Osteoblast (primary cell): ENCODE measurements around the gene ZNF777. TPM values are rescaled to one million over a fixed set of nuclear protein-coding genes. Genes with fewer than 3 reads are reported as not detected.

Experiments used
- DNase-seq: peaks from one replicate; pipeline ENCODE4 v3.0.0; 2011; ENCODE audit warnings: low spot score, mixed read lengths; ENCODE audit not compliant: insufficient read length; ENCODE audit errors: missing footprints
- H2AFZ ChIP-seq: 2 replicates; pipeline ENCODE4 v1.6.0; 2011; ENCODE audit warnings: mild to moderate bottlenecking, low read length
- H3K27ac ChIP-seq: 2 replicates; pipeline ENCODE4 v1.5.1; 2011; ENCODE audit warnings: mild to moderate bottlenecking, low read depth, low read length, moderate library complexity
- H3K27me3 ChIP-seq: 2 replicates; pipeline ENCODE4 v1.6.0; 2012; ENCODE audit warnings: mild to moderate bottlenecking, control low read depth, inconsistent platforms, low read length, moderate library complexity; ENCODE audit not compliant: insufficient read depth
- H3K36me3 ChIP-seq: 2 replicates; pipeline ENCODE4 v1.5.1; 2011; ENCODE audit warnings: mild to moderate bottlenecking, low read length, control low read depth, moderate library complexity; ENCODE audit not compliant: insufficient read depth
- H3K4me1 ChIP-seq: 2 replicates; pipeline ENCODE4 v1.5.1; 2011; ENCODE audit warnings: mild to moderate bottlenecking, low read length, control low read depth, moderate library complexity; ENCODE audit not compliant: insufficient read depth
- H3K4me2 ChIP-seq: 2 replicates; pipeline ENCODE4 v1.6.0; 2011; ENCODE audit warnings: mild to moderate bottlenecking, low read length; ENCODE audit not compliant: insufficient read depth
- H3K4me3 ChIP-seq: fragments of 200-600 bp; sonication (generic); 3 replicates; pipeline ENCODE4 v1.5.1; 2012; ENCODE audit warnings: mild to moderate bottlenecking, low read length, inconsistent platforms; ENCODE audit not compliant: insufficient read depth
- H3K79me2 ChIP-seq: 2 replicates; pipeline ENCODE4 v1.6.0; 2012; ENCODE audit warnings: mild to moderate bottlenecking, low read length, control low read depth, inconsistent platforms; ENCODE audit not compliant: insufficient read depth
- H3K9me3 ChIP-seq: 2 replicates; pipeline ENCODE4 v1.5.1; 2011; ENCODE audit warnings: low read depth, low read length, control low read depth
- H4K20me1 ChIP-seq: 2 replicates; pipeline ENCODE4 v1.6.0; 2012; ENCODE audit warnings: mild to moderate bottlenecking, low read length, control low read depth; ENCODE audit not compliant: insufficient read depth
- CTCF ChIP-seq: IDR thresholded peaks from 2 replicates; pipeline ENCODE4 v1.5.1; 2011; ENCODE audit warnings: mild to moderate bottlenecking, low read depth, low read length, moderate library complexity; ENCODE audit errors: extremely low read depth
- total RNA-seq: library from RNA; depleted of rRNA; stranded (reverse); fragments of >200 nt; gene quantifications from 2 replicates; pipeline ENCODE4 v1.2.3, GENCODE V29; 2012

Gene ZNF777
- total RNA-seq, 1 donor: 7.6 TPM

GRCh38 chr7:149422162-149422913 lies 38.5 kb downstream of the ZNF777 start:
- H4K20me1 ChIP-seq: no peaks in the 10 kb centered on the region
- H3K27me3 ChIP-seq: no peaks in the 10 kb centered on the region
- peak; percentile 99 for DNase-seq
- peak overlapping the region; percentile 70 for H3K4me3 ChIP-seq
- H2AFZ ChIP-seq: peak overlapping the region; percentile 96
- H3K9me3 ChIP-seq: no peaks in the 10 kb centered on the region
- TF ChIP-seq CTCF: peak; percentile 36
- H3K36me3 ChIP-seq: no peaks in the 10 kb centered on the region
- peak overlapping the region; percentile 79 for H3K4me2 ChIP-seq
- no peaks in the 10 kb centered on the region for H3K79me2 ChIP-seq
- no peak overlapping the region for H3K27ac ChIP-seq
- no peaks in the 10 kb centered on the region for H3K4me1 ChIP-seq

GRCh38 chr7:149420006-149420405 lies 40.9 kb downstream of the ZNF777 start:
- Histone ChIP-seq H3K27me3 (no peaks in the 10 kb centered on the region), H4K20me1 (no peaks in the 10 kb centered on the region), H3K79me2 (no peaks in the 10 kb centered on the region), H3K4me1 (no peaks in the 10 kb centered on the region), H3K36me3 (no peaks in the 10 kb centered on the region), H2AFZ (no peak overlapping the region), H3K4me2 (no peak overlapping the region), H3K9me3 (no peaks in the 10 kb centered on the region), H3K4me3 (no peak overlapping the region), H3K27ac (no peak overlapping the region)
- DNase-seq: peak; percentile 60
- no peak for TF ChIP-seq CTCF

GRCh38 chr7:149415391-149416071 lies 45.3 kb downstream of the ZNF777 start:
- peak overlapping the region; percentile 76 for H3K4me2 ChIP-seq
- peak overlapping the region; percentile 88 for H2AFZ ChIP-seq
- peak; percentile 80 for DNase-seq
- H3K27me3 ChIP-seq: no peaks in the 10 kb centered on the region
- no peak overlapping the region for H3K27ac ChIP-seq
- H3K9me3 ChIP-seq: no peaks in the 10 kb centered on the region
- no peak for TF ChIP-seq CTCF
- no peaks in the 10 kb centered on the region for H3K36me3 ChIP-seq
- H3K4me1 ChIP-seq: no peaks in the 10 kb centered on the region
- peak overlapping the region; percentile 69 for H3K4me3 ChIP-seq
- H3K79me2 ChIP-seq: no peaks in the 10 kb centered on the region
- H4K20me1 ChIP-seq: no peaks in the 10 kb centered on the region

- H3K9me3 ChIP-seq: no peaks in the 10 kb centered on the region
- no peak for TF ChIP-seq CTCF
- H3K4me1 ChIP-seq: no peaks in the 10 kb centered on the region
- no peaks in the 10 kb centered on the region for H3K36me3 ChIP-seq
- H3K27ac ChIP-seq: no peak overlapping the region
- H3K4me2 ChIP-seq: peak overlapping the region; percentile 76
- no peaks in the 10 kb centered on the region for H3K79me2 ChIP-seq
- peak; percentile 89 for DNase-seq
- no peaks in the 10 kb centered on the region for H4K20me1 ChIP-seq
- H2AFZ ChIP-seq: peak overlapping the region; percentile 88
- peak overlapping the region; percentile 69 for H3K4me3 ChIP-seq
- no peaks in the 10 kb centered on the region for H3K27me3 ChIP-seq
These were observed 46.0 kb downstream of the ZNF777 start for GRCh38 chr7:149414745-149415390.
